GM21619 (cell line): ENCODE data around the gene DCX.

ENCODE experiments used
- ATAC-seq: cut with Tn5 transposase; IDR thresholded peaks from one replicate; pipeline ENCODE4 v1.9.1; 2021; ENCODE audit not compliant: unreplicated experiment

Gene DCX

GRCh38 chrX:111318901-111319300, 93.1 kb downstream of the DCX start:
- ATAC-seq = no peak

DNA sequence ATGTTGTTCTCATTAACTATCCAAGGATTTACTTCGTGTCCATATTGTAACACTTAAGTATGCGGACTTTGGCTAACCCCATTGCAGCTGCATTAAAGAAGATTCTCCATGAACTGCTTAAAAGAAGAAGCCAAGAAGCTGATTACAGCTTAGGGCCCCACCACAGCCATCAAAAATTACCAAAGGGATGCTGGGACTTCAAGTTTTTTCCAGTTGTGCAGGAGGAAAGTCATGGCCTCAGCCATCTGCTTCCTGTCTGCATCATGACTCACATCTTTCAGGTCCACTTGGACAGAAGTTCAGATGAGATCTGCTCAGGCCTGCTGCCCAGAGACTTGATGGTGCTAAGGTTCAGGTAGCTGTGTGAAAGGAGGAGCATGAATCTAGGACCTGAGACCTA, 102.9 kb downstream of the DCX start:
- no peak for ATAC-seq

DNA sequence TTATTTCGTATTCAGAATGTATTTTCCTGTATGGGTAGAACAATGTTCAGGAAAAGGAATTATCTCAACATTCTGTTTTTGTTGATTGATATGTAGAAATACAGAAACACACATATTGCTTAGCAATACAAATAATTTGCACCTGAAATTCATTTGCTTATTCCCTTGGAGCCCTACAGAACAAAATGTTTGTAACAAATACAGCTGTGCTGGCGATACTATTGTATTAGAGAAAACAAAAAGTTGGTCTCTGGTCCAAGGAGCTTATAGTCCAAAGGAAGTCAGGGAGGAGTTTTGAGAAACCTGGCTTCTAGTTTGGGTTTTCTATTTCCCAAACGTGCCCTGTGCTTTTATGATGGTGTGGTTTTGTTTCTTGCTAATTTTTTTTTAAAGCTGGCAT, 104.0 kb downstream of the DCX start:
- ATAC-seq = no peak

DNA sequence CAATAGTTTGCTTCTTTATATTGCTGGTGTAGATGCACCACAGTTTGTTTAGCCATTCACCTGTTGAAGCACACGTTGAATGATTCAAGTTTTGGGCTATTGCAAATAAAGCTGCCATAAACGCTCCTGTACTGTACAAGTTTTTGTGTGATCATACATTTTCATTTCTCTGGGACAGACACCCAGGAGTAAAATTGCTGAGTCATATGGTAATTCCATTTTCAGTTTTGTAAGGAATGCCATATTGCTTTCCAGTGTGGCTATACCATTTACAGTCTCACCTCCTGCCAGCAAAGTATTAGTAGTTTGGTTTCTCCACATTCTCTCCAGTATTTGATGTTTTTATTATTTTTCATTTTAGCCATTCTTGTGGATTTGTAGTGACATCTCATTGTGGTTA, 109.7 kb downstream of the DCX start:
- ATAC-seq = no peak

- no peak for ATAC-seq
Observed at GRCh38 chrX:111288841-111289240, 123.2 kb downstream of the DCX start.

DNA sequence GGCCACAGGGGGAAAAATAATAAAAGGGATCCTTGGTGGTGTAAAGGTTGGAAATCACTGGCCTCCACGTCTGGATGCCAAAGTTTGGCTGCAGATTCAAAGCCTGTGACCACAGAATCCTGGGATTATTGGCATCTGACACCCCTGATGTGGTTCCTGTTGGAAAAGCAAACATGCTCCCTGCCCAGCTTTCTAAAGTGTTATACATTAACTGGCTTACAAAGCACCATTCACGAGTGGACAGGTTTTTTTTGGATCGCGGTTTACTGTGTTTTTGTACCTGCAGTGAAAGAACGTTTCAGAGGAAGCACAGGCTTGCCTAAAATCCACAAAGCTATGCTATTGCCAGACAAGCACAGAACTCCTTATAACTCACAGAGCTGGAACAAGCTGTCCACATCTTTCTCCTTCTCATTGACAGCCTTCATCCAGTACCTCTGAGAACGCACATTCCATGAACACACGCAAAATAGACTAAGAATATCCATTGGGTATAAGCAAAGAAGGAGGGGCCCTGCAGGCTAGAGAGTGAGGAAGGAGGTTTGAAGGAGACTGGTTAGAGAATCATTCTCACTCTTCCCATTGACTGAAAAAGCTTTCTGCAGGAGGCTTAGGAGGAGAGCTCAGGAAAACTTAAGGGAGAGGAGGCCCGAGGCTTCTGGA, 127.2 kb downstream of the DCX start:
- ATAC-seq = no peak

DNA sequence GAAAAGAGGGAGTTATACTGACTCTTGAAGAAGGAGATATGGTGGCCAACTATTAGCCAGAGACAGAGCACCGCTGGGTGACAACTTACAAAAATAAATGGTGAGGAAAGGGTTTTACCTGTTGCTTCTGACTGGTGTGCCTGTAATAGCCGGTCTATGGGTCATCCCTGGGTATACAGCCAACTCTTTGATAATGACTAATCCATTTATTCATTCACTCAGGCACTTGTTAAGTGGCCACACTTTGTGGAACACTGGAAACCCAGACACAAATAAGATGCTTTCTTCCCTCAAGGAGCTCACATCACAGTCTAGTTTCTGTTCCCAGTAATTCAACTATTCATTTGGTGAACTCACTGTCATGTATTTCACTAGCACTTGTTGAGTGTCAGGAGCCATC, 128.5 kb downstream of the DCX start:
- no peak for ATAC-seq

- no peak for ATAC-seq
Observed at GRCh38 chrX:111282991-111283390, 129.0 kb downstream of the DCX start.

DNA sequence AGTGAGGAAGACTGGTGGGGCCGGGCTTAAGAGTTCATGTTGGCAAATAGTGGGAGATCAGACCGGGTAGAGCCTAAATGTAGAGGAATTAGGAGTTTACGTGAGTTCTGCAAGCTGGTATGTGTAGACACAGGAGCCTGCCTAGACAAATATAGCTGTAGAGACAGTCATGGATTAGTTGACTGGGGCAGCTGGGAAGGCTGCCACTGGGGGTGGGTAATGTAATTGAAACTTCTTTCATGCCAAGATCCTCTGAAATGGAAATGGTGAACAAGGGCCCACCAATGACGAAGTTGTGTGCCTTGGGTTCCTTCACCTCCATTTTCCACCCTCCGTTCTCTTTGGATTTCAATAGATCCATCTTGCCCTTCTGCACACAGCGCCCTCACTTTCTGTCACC, 129.9 kb downstream of the DCX start:
- no peak for ATAC-seq

GRCh38 chrX:111270339-111270738, 141.7 kb downstream of the DCX start, which contains the start of gene CAPN6:
Gene CAPN6, minus strand, starts transcription at chrX:111270483. Its CDS starts 6,547 bp downstream, at chrX:111263936.
- ATAC-seq = no peak

GRCh38 chrX:111268506-111268905, 143.5 kb downstream of the DCX start:
- ATAC-seq = no peak

DNA sequence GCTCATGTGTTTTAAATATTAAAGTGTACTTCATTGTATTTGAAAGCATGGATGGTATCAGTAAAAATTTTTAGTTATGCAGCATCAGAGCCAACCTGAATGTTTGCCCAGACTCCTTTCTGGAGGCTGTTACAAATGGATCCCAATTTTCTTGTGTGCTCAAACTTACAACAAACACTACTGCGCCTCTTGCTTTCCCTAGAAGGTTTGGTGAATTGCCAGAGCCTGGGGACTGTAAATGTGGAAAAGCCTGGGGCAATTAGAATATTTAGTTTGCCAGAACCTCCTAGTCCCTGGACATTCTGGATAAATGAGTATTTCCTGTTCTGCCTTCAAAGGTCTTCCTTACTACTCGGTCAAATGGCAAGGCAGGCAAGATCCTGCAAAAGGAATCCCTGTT, 146.5 kb downstream of the DCX start:
- ATAC-seq = no peak

DNA sequence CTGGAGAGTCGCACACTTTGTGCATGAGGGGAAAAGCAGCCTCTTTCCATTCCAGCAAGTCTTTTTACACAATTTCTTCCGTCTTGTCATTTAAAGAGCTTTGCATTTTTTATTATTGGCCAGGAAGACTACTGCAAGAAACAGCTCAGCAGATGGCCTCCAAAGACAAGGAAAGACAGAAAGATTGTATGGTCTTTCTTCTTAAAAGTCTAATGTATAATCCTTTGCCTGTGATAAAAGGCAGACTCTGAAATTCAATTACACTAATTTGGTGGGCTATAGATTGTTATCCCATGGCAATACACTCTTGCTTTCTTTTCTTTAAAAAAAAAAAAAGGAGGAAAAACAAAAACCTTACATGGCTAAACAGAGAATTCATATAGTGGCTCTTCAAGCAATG, 147.6 kb downstream of the DCX start:
- ATAC-seq = no peak

DNA sequence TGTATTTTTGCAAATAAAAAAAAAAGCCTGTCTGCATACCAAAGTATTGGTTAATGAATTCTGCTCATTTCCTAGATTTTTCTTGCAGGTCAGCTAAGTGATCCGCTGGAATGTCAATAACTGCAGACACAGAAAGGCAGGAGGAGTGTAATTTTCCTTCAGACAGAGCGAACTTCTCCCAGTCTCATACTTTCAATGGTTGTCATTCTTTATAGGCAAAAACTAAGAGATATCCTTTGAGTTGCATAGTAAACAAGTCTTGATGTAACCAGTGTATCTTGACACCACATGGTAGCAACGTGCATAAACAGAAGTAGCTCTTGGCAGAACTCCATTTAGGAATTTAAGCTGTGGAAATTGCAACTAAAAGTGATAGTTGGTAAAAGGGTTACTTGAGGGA, 149.9 kb downstream of the DCX start:
- ATAC-seq = no peak

- ATAC-seq = no peak
Observed at GRCh38 chrX:111260451-111260850, 151.5 kb downstream of the DCX start.

DNA sequence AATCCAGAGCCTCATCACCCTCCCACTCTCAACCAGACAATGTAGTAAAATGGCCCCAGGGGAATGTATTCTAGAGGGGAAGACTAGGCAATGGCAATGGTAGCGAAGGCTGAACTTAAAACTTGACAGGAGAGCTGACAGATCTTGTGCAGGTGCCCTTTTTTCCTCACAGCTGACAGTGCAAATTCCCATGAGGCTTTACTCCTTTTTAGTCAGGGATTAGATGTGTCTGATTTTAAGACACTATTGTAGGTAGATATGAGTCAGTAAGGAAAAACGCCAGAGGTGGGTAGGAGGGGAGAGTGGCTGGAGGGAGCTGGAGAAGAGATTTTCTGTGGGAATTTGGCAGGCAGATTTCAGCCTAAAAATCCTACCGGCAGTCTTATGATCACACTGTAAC, 152.4 kb downstream of the DCX start:
- no peak for ATAC-seq

GRCh38 chrX:111257733-111258132, 154.3 kb downstream of the DCX start:
- no peak for ATAC-seq

- no peak for ATAC-seq
Observed at GRCh38 chrX:111254896-111255693, 156.9 kb downstream of the DCX start.

- no peak for ATAC-seq
Observed at GRCh38 chrX:111244235-111244750, 167.7 kb downstream of the DCX start.
